ENCODE measurements around the gene ZNRD2.

Gene ZNRD2

GRCh38 chr11:65581928-65582327 is 11.7 kb downstream of the ZNRD2 start:
- no peaks in the 10 kb centered on the region for H3K27me3 ChIP-seq
- peaks cover 7 to 98% (median 26%) of the 10 kb centered on the region in 11 experiments; a peak in 17 of 22 replicates for H4K20me1 ChIP-seq

GRCh38 chr11:65583589-65583988 is 13.3 kb downstream of the ZNRD2 start:
- Histone ChIP-seq H3K9me3 (replicated peaks in 1 of 11) (no peaks in the 10 kb centered on the region), H4K20me1 (peaks cover 0 to 86% (median 13%) of the 10 kb centered on the region in 11 experiments; a peak in 11 of 22 replicates), H3K36me3 (peaks cover 74 to 86% (median 81%) of the 10 kb centered on the region in 11 experiments), H3K27me3 (no peaks in the 10 kb centered on the region), H3K27ac (peak overlapping the region in 8 of 11 experiments; percentile 9 to 44 (median 32); a peak in 10 of 22 replicates), H3K4me2 (no peak overlapping the region), H3K9ac (peak overlapping the region; percentile 2 to 55 (median 30); a peak in 12 of 22 replicates), H3K4me1 (peaks cover 34 to 91% (median 42%) of the 10 kb centered on the region in 10 experiments), H3K4me3 (no peak overlapping the region)
- no peak for TF ChIP-seq Cebpa-rat (IDR thresholded peaks at IDR 0.05)

More at GRCh38 chr11:65581928-65582327, 11.7 kb downstream of the ZNRD2 start:
- Histone ChIP-seq H3K9me3 (replicated peaks in 1 of 11) (no peaks in the 10 kb centered on the region), H3K4me1 (peaks cover 34 to 85% (median 42%) of the 10 kb centered on the region in 10 experiments), H3K4me2 (no peak overlapping the region; a peak in 1 of 22 replicates), H3K9ac (peak overlapping the region in 9 of 11 experiments; percentile 30 to 60 (median 44); a peak in 14 of 22 replicates), H3K36me3 (peaks cover 74 to 90% (median 87%) of the 10 kb centered on the region in 11 experiments), H3K4me3 (no peak overlapping the region), H3K27ac (peak overlapping the region in 7 of 11 experiments; percentile 13 to 44 (median 17); a peak in 9 of 22 replicates)
- no peak for TF ChIP-seq Cebpa-rat (IDR thresholded peaks at IDR 0.05)

- H3K27ac ChIP-seq = peak overlapping the region in 5 of 11 experiments; percentile 25 to 44 (median 40); a peak in 8 of 22 replicates
- H3K4me3 ChIP-seq = no peak overlapping the region
- H3K4me1 ChIP-seq = peaks cover 35 to 91% (median 42%) of the 10 kb centered on the region in 10 experiments
- no peaks in the 10 kb centered on the region for H3K27me3 ChIP-seq
- no peak overlapping the region for H3K4me2 ChIP-seq
- no peaks in the 10 kb centered on the region for H3K9me3 ChIP-seq (replicated peaks in 1 of 11)
- no peak for TF ChIP-seq Cebpa-rat (IDR thresholded peaks at IDR 0.05)
- peak overlapping the region in 8 of 11 experiments; percentile 1 to 55 (median 16); a peak in 6 of 22 replicates for H3K9ac ChIP-seq
- H3K36me3 ChIP-seq = peaks cover 73 to 81% (median 77%) of the 10 kb centered on the region in 11 experiments
- H4K20me1 ChIP-seq = peaks cover 0 to 86% (median 14%) of the 10 kb centered on the region in 11 experiments; a peak in 12 of 22 replicates
Observed at GRCh38 chr11:65584106-65584505, 13.8 kb downstream of the ZNRD2 start.

GRCh38 chr11:65584723-65585171 is 14.5 kb downstream of the ZNRD2 start:
- Histone ChIP-seq H3K4me2 (no peak overlapping the region), H3K36me3 (peaks cover 68 to 81% (median 75%) of the 10 kb centered on the region in 11 experiments), H4K20me1 (peaks cover 0 to 86% (median 21%) of the 10 kb centered on the region in 11 experiments; a peak in 12 of 22 replicates)

GRCh38 chr11:65585396-65586246 is 15.3 kb downstream of the ZNRD2 start:
- no peaks in the 10 kb centered on the region for H3K27me3 ChIP-seq
- no peak for TF ChIP-seq Cebpa-rat (IDR thresholded peaks at IDR 0.05)
- H3K4me3 ChIP-seq = no peak overlapping the region
- H4K20me1 ChIP-seq = peaks cover 0 to 85% (median 21%) of the 10 kb centered on the region in 11 experiments; a peak in 12 of 22 replicates
- H3K4me2 ChIP-seq = peak overlapping the region; percentile 78 to 99 (median 97); a peak in 16 of 22 replicates
- peak overlapping the region in 7 of 11 experiments; percentile 65 to 77 (median 75); a peak in 8 of 22 replicates for H3K9ac ChIP-seq
- peaks cover 48 to 85% (median 53%) of the 10 kb centered on the region in 10 experiments for H3K4me1 ChIP-seq
- H3K9me3 ChIP-seq (replicated peaks in 1 of 11) = no peaks in the 10 kb centered on the region
- H3K27ac ChIP-seq = peak overlapping the region in 7 of 11 experiments; percentile 30 to 91 (median 84); a peak in 8 of 22 replicates
- H3K36me3 ChIP-seq = peaks cover 67 to 81% (median 75%) of the 10 kb centered on the region in 11 experiments

More at GRCh38 chr11:65584723-65585171, 14.5 kb downstream of the ZNRD2 start:
- no peak overlapping the region for H3K27ac ChIP-seq
- no peak overlapping the region for H3K4me3 ChIP-seq
- H3K9me3 ChIP-seq (replicated peaks in 1 of 11) = no peaks in the 10 kb centered on the region
- no peak for TF ChIP-seq Cebpa-rat (IDR thresholded peaks at IDR 0.05)
- H3K4me1 ChIP-seq = peaks cover 41 to 94% (median 46%) of the 10 kb centered on the region in 10 experiments
- no peaks in the 10 kb centered on the region for H3K27me3 ChIP-seq
- H3K9ac ChIP-seq = no peak overlapping the region

GRCh38 chr11:65586247-65586630 is 16.0 kb downstream of the ZNRD2 start:
- H4K20me1 ChIP-seq = peaks cover 0 to 85% (median 20%) of the 10 kb centered on the region in 11 experiments; a peak in 12 of 22 replicates
- H3K4me3 ChIP-seq = peak overlapping the region in 1 of 10 experiments; percentile 16; a peak in 1 of 20 replicates
- no peaks in the 10 kb centered on the region for H3K9me3 ChIP-seq (replicated peaks in 1 of 11)
- H3K4me1 ChIP-seq = peaks cover 48 to 83% (median 53%) of the 10 kb centered on the region in 10 experiments
- H3K4me2 ChIP-seq = peak overlapping the region; percentile 78 to 99 (median 97); a peak in 21 of 22 replicates
- peak overlapping the region; percentile 23 to 91 (median 82); a peak in 17 of 22 replicates for H3K27ac ChIP-seq
- TF ChIP-seq Cebpa-rat (IDR thresholded peaks at IDR 0.05) = no peak
- peak overlapping the region in 9 of 11 experiments; percentile 33 to 77 (median 75); a peak in 13 of 22 replicates for H3K9ac ChIP-seq
- no peaks in the 10 kb centered on the region for H3K27me3 ChIP-seq
- peaks cover 67 to 81% (median 75%) of the 10 kb centered on the region in 11 experiments for H3K36me3 ChIP-seq

GRCh38 chr11:65586676-65587075 is 16.4 kb downstream of the ZNRD2 start:
- Histone ChIP-seq H3K36me3 (peaks cover 65 to 79% (median 73%) of the 10 kb centered on the region in 11 experiments), H3K9me3 (replicated peaks in 1 of 11) (no peaks in the 10 kb centered on the region), H4K20me1 (peaks cover 0 to 82% (median 20%) of the 10 kb centered on the region in 11 experiments; a peak in 12 of 22 replicates), H3K9ac (peak overlapping the region in 10 of 11 experiments; percentile 33 to 77 (median 74); a peak in 14 of 22 replicates), H3K27me3 (no peaks in the 10 kb centered on the region), H3K4me2 (peak overlapping the region; percentile 78 to 99 (median 97)), H3K4me1 (peaks cover 48 to 81% (median 53%) of the 10 kb centered on the region in 10 experiments), H3K27ac (peak overlapping the region in 10 of 11 experiments; percentile 23 to 91 (median 82); a peak in 17 of 22 replicates), H3K4me3 (peak overlapping the region in 2 of 10 experiments; percentile 15 to 16; a peak in 2 of 20 replicates)
- no peak for TF ChIP-seq Cebpa-rat (IDR thresholded peaks at IDR 0.05)
